H1 (cell line): ENCODE results near the gene MADD. TPM values are rescaled to one million over a fixed set of nuclear protein-coding genes. Genes with fewer than 3 reads are reported as not detected.

Source experiments
- CTCF ChIA-PET: fragments of 300-600 bp; sonication (Branson Sonifier 250); formaldehyde crosslinking; loops from one replicate; lab custom pipeline; 2021; ENCODE audit not compliant: partially characterized antibody; lab: Charles Lee
- POLR2A ChIA-PET: fragments of 300-600 bp; sonication (Branson Sonifier 250); formaldehyde crosslinking; loops from one replicate; lab custom pipeline; 2021; ENCODE audit warnings: inconsistent platforms; ENCODE audit not compliant: partially characterized antibody; lab: Charles Lee
- DNase-seq, 2 experiments: peaks; one replicate each; pipeline versions ENCODE4 v3.0.0 to v3.0.0-alpha.2; 2010 to 2022; ENCODE audit warnings: low spot score in 2 of 2, low read depth in 1 of 2, mixed read lengths in 1 of 2
- FAIRE-seq: peaks from 2 replicates; lab custom pipeline; 2011; peaks lifted over from hg19 to GRCh38; lab: Jason Lieb, UNC
- H2AFZ ChIP-seq: 2 replicates; pipeline ENCODE4 v1.8.1; 2012; ENCODE audit warnings: low read length, inconsistent platforms
- H2AK5ac ChIP-seq: 2 replicates; pipeline ENCODE4 v1.6.1; 2013; ENCODE audit warnings: low read depth, low read length
- H2BK120ac ChIP-seq: replicated peaks from 2 replicates; pipeline ENCODE3; 2013; ENCODE audit warnings: low read depth, low read length, inconsistent platforms
- H2BK12ac ChIP-seq: 2 replicates; pipeline ENCODE4 v1.6.1; 2013; ENCODE audit warnings: low read depth, low read length
- H2BK15ac ChIP-seq: 2 replicates; pipeline ENCODE4 v1.6.1; 2013; ENCODE audit warnings: low read length
- H2BK20ac ChIP-seq: 2 replicates; pipeline ENCODE4 v1.6.1; 2013; ENCODE audit warnings: low read length
- H2BK5ac ChIP-seq: 2 replicates; pipeline ENCODE4 v1.6.1; 2013; ENCODE audit warnings: low read depth, low read length
- H3K14ac ChIP-seq: 2 replicates; pipeline ENCODE4 v1.6.1; 2013; ENCODE audit warnings: inconsistent platforms; ENCODE audit not compliant: insufficient read length
- H3K18ac ChIP-seq: 2 replicates; pipeline ENCODE4 v1.6.1; 2013; ENCODE audit warnings: low read length; ENCODE audit errors: extremely low read depth
- H3K23ac ChIP-seq: 2 replicates; pipeline ENCODE4 v1.6.1; 2013; ENCODE audit warnings: inconsistent platforms; ENCODE audit not compliant: insufficient read length
- H3K23me2 ChIP-seq: 2 replicates; pipeline ENCODE4 v1.6.1; 2013; ENCODE audit warnings: low read depth, low read length
- H3K27ac ChIP-seq: 2 replicates; pipeline ENCODE4 v1.6.1; 2011; ENCODE audit warnings: low read depth, low read length, inconsistent platforms
- H3K27me3 ChIP-seq, 4 experiments: replicated peaks in 1 of 4; 1 replicate in 1 of 4; 2 replicates in 3 of 4; pipeline versions ENCODE4 v1.6.1 to v1.8.1; 2011 to 2013; ENCODE audit warnings: low read length in 3 of 4, mild to moderate bottlenecking in 3 of 4, inconsistent platforms in 2 of 4, mixed read lengths in 2 of 4, moderate library complexity in 1 of 4; ENCODE audit not compliant: control insufficient read depth in 3 of 4, insufficient read depth in 3 of 4; ENCODE audit errors: extremely low read depth in 1 of 4
- H3K36me3 ChIP-seq, 4 experiments: 2 replicates each; pipeline versions ENCODE4 v1.6.1 to v1.8.1; 2011 to 2013; ENCODE audit warnings: mild to moderate bottlenecking in 4 of 4, low read length in 3 of 4, moderate library complexity in 2 of 4, control low read depth in 1 of 4, inconsistent platforms in 1 of 4; ENCODE audit not compliant: insufficient read depth in 4 of 4, control insufficient read depth in 2 of 4
- H3K4ac ChIP-seq: replicated peaks from 2 replicates; pipeline ENCODE3; 2013; ENCODE audit warnings: low read length, low read depth, mixed read lengths, inconsistent platforms; ENCODE audit not compliant: insufficient read length
- H3K4me1 ChIP-seq, 4 experiments: replicated peaks in 1 of 4; 1 replicate in 1 of 4; 2 replicates in 3 of 4; pipeline versions ENCODE4 v1.6.1 to v1.8.1; 2011 to 2013; ENCODE audit warnings: low read length in 3 of 4, inconsistent platforms in 2 of 4, mixed read lengths in 1 of 4; ENCODE audit not compliant: insufficient read depth in 4 of 4, control insufficient read depth in 3 of 4
- H3K4me2 ChIP-seq, 2 experiments: 2 replicates each; pipeline versions ENCODE4 v1.6.1 to v1.8.1; 2011 to 2013; ENCODE audit warnings: low read depth in 2 of 2, low read length in 2 of 2, control low read depth in 1 of 2, inconsistent platforms in 1 of 2, mild to moderate bottlenecking in 1 of 2; ENCODE audit not compliant: insufficient read depth in 1 of 2
- H3K4me3 ChIP-seq, 4 experiments: fragments of 200-600, 300-600 bp in 1 of 4; sonication (generic), shearing (Covaris generic), sonication (Bioruptor Twin) in 1 of 4; 2 replicates each; pipeline versions ENCODE4 v1.5.1 to v1.8.1; 2011 to 2016; ENCODE audit warnings: low read length in 4 of 4, low read depth in 3 of 4, control low read depth in 2 of 4, inconsistent platforms in 2 of 4, mild to moderate bottlenecking in 2 of 4, mixed read lengths in 1 of 4, moderate library complexity in 1 of 4; ENCODE audit not compliant: insufficient read depth in 2 of 4; ENCODE audit errors: extremely low read depth in 1 of 4
- H3K56ac ChIP-seq: replicated peaks from 2 replicates; pipeline ENCODE3; 2013; ENCODE audit warnings: low read depth, mild to moderate bottlenecking, mixed read lengths, low read length, inconsistent platforms; ENCODE audit not compliant: insufficient read length
- H3K79me1 ChIP-seq: 2 replicates; pipeline ENCODE4 v1.6.1; 2013; ENCODE audit warnings: low read depth, low read length, control low read depth
- H3K79me2 ChIP-seq, 2 experiments: 2 replicates each; pipeline versions ENCODE4 v1.6.1 to v1.8.1; 2012 to 2013; ENCODE audit warnings: low read length in 2 of 2, mild to moderate bottlenecking in 2 of 2, inconsistent platforms in 1 of 2; ENCODE audit not compliant: insufficient read depth in 2 of 2, control insufficient read depth in 1 of 2
- H3K9ac ChIP-seq, 4 experiments: replicated peaks in 1 of 4; 1 replicate in 1 of 4; 2 replicates in 3 of 4; pipeline versions ENCODE4 v1.6.1 to v1.8.1; 2011 to 2013; ENCODE audit warnings: low read depth in 3 of 4, low read length in 3 of 4, control low read depth in 2 of 4, mild to moderate bottlenecking in 2 of 4, moderate library complexity in 2 of 4, inconsistent platforms in 1 of 4; ENCODE audit errors: extremely low read depth in 1 of 4
- H3K9me3 ChIP-seq, 2 experiments: 2 replicates each; pipeline versions ENCODE4 v1.6.1 to v1.8.1; 2012 to 2013; ENCODE audit warnings: mild to moderate bottlenecking in 2 of 2, moderate library complexity in 2 of 2, control low read depth in 1 of 2, inconsistent platforms in 1 of 2, low read depth in 1 of 2, low read length in 1 of 2, mixed read lengths in 1 of 2; ENCODE audit not compliant: insufficient read depth in 2 of 2
- H4K20me1 ChIP-seq, 2 experiments: replicated peaks in 1 of 2; 2 replicates each; pipeline versions ENCODE3 to v1.8.1; 2011 to 2013; ENCODE audit warnings: inconsistent platforms in 2 of 2, low read length in 2 of 2, mild to moderate bottlenecking in 1 of 2; ENCODE audit not compliant: insufficient read depth in 2 of 2, control insufficient read depth in 1 of 2
- H4K5ac ChIP-seq: 2 replicates; pipeline ENCODE4 v1.6.1; 2013; ENCODE audit warnings: low read length, low read depth, mixed read lengths, inconsistent platforms; ENCODE audit not compliant: insufficient read length
- H4K8ac ChIP-seq: 2 replicates; pipeline ENCODE4 v1.8.0; 2013; ENCODE audit warnings: mild to moderate bottlenecking, moderate library complexity, low read length, inconsistent platforms; ENCODE audit not compliant: insufficient read depth; ENCODE audit errors: extremely low read depth
- H4K91ac ChIP-seq: replicated peaks from 2 replicates; pipeline ENCODE3; 2013; ENCODE audit warnings: low read length, mixed read lengths, inconsistent platforms; ENCODE audit not compliant: insufficient read length
- BRCA1 ChIP-seq: IDR thresholded peaks from 2 replicates; pipeline ENCODE4 v1.6.1; 2012; ENCODE audit warnings: low read depth, low read length, improper control_type of control experiment
- CBX5 ChIP-seq: fragments of 300-800, 300-1000 bp; sonication (generic); IDR thresholded peaks from 2 replicates; pipeline ENCODE4 v1.7.1; 2016; ENCODE audit warnings: antibody characterized with exemption, low read length, low read depth
- CEBPB ChIP-seq: IDR thresholded peaks from 2 replicates; pipeline ENCODE4 v1.6.1; 2012; ENCODE audit warnings: low read depth, low read length
- CREB1 ChIP-seq: IDR thresholded peaks from 2 replicates; pipeline ENCODE4 v1.6.1; 2012; ENCODE audit warnings: inconsistent platforms
- HDAC2 ChIP-seq, 2 experiments: fragments of 300-600 bp in 1 of 2; sonication (generic) in 1 of 2; IDR thresholded peaks; 2 replicates each; pipeline ENCODE4 v1.6.1; 2011 to 2012; ENCODE audit warnings: low read depth in 2 of 2, low read length in 2 of 2, mild to moderate bottlenecking in 2 of 2, moderate library complexity in 2 of 2, borderline replicate concordance in 1 of 2, inconsistent platforms in 1 of 2
- SAP30 ChIP-seq: fragments of 300-600 bp; sonication (generic); IDR thresholded peaks from 2 replicates; pipeline ENCODE4 v1.7.1; 2012; ENCODE audit warnings: low read length, moderate library complexity, mild to moderate bottlenecking, inconsistent platforms; ENCODE audit not compliant: insufficient read depth, insufficient replicate concordance
- SIRT6 ChIP-seq: IDR thresholded peaks from one replicate; pipeline ENCODE4 v1.7.1; 2012; ENCODE audit warnings: low read length, inconsistent platforms
- TBP ChIP-seq: IDR thresholded peaks from 2 replicates; pipeline ENCODE4 v1.6.1; 2011; ENCODE audit warnings: low read depth, low read length, improper control_type of control experiment
- ZNF274 ChIP-seq: IDR thresholded peaks from 2 replicates; pipeline ENCODE4 v1.7.0; 2012; ENCODE audit warnings: low read length, borderline replicate concordance; ENCODE audit errors: extremely low read depth
- WGBS, 2 experiments: shearing (Covaris generic) in 1 of 2; methylation state at CpG; one replicate each; pipeline versions ENCODE4 v1.1.6 to v1.1.7; 2013 to 2015; ENCODE audit warnings: low lambda C conversion rate in 2 of 2, mixed read lengths in 2 of 2, inconsistent platforms in 1 of 2, low coverage in 1 of 2, missing lambda C conversion rate in 1 of 2; ENCODE audit not compliant: insufficient replicate concordance in 2 of 2, insufficient coverage in 1 of 2, insufficient read length in 1 of 2; ENCODE audit errors: extremely low coverage in 1 of 2, missing lambda C conversion rate in 1 of 2; 5-methylcytosine and 5-hydroxymethylcytosine counted together
- polyA plus RNA-seq, 7 experiments: library from polyadenylated mRNA; depleted of rRNA in 3 of 7; stranded (reverse) in 5 of 7; unstranded in 2 of 7; fragments of >200 nt in 5 of 7; fragments of 200-250 nt in 2 of 7; gene quantifications; 1 replicate in 5 of 7; 2 replicates in 1 of 7; 4 replicates in 1 of 7; pipeline versions ENCODE4 v1.2.1 to v1.2.3, GENCODE V29; 2011 to 2013; ENCODE audit warnings: missing spikeins in 2 of 7, mixed read lengths in 2 of 7
- total RNA-seq: library from RNA; stranded (reverse); fragmentation: NEBNext Ultra II Directional; extraction: Animal tissue kit (Norgen Biotek cat#: 25700); gene quantifications from 2 replicates; pipeline ENCODE4 v1.2.1, GENCODE V29; 2021
- TF ChIP-seq, protein P1 (sequence below): IDR thresholded peaks from 2 replicates; pipeline ENCODE4 v1.6.1; 2011; ENCODE audit warnings: low read depth, mild to moderate bottlenecking, low read length; ENCODE audit not compliant: insufficient read depth

MADD gene
- total and polyA plus RNA-seq, 2 of the 8 experiments (the other 6 are each of a cell fraction or from before 2014, with no cell fraction given) = 32.5 to 45.4 TPM

DNA sequence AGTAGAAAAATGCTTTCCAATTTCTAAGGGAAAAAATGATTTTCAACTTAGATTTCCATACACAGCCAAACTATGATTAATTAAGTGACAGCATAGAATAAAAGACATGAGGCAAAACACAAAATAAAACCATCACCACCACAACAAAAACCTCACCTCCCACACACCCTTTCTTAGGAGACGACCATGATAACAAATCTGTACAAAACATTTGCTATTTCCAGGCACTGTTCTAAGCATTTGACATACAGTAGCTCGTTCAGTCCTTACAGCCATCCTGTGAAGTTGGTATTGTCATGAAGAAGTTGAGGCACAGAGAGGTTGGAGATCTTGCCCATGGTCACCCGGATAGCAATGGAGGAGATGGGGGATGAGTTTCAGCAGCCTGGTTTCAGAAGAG is 99.7 kb downstream of the MADD start:
- Histone ChIP-seq H2BK12ac (no peak overlapping the region), H4K91ac (no peak overlapping the region), H3K4ac (no peak overlapping the region), H3K79me2 (no peaks in the 10 kb centered on the region), H3K18ac (no peak overlapping the region), H2BK15ac (no peak overlapping the region), H2BK5ac (no peak overlapping the region), H3K9me3 (no peaks in the 10 kb centered on the region), H3K14ac (no peak overlapping the region), H2AFZ (no peak overlapping the region), H2BK120ac (no peak overlapping the region), H4K8ac (no peak overlapping the region), H3K36me3 (no peaks in the 10 kb centered on the region), H2BK20ac (no peak overlapping the region), H3K56ac (no peak overlapping the region), H3K23me2 (no peaks in the 10 kb centered on the region; the same call in 1 of the 2 replicates), H4K20me1 (no peaks in the 10 kb centered on the region), H3K23ac (no peak overlapping the region), H3K79me1 (no peaks in the 10 kb centered on the region), H3K4me2 (no peak overlapping the region), H3K4me3 (no peak overlapping the region), H3K27me3 (no peaks in the 10 kb centered on the region), H3K4me1 (no peaks in the 10 kb centered on the region), H3K27ac (no peak overlapping the region), H4K5ac (no peak overlapping the region), H3K9ac (no peak overlapping the region), H2AK5ac (0 out of 2 replicates have a peak overlapping the region, but pooled peaks have one; percentile 48)
- ChIA-PET CTCF (interaction anchor here (1.3 to 1.9 kb wide), 2 partner anchors 15 to 38 kb away, joined by 5 to 7 read pairs; partner anchors contain the start of gene SLC39A13), POLR2A (no interaction called here)
- no peak for TF ChIP-seq SAP30
- no peak for TF ChIP-seq HDAC2 (IDR thresholded peaks at IDR 0.05; ENCODE audit: borderline replicate concordance in 1 of 2, low read depth in 2 of 2, low read length in 2 of 2)
- no peak for TF ChIP-seq CEBPB
- no peak for TF ChIP-seq CBX5
- no peak for TF ChIP-seq CREB1
- no peak for TF ChIP-seq SIRT6
- TF ChIP-seq TBP = no peak
- TF ChIP-seq, protein P1, sequence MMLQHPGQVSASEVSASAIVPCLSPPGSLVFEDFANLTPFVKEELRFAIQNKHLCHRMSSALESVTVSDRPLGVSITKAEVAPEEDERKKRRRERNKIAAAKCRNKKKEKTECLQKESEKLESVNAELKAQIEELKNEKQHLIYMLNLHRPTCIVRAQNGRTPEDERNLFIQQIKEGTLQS = no peak
- TF ChIP-seq ZNF274 = no peak
- TF ChIP-seq BRCA1 = no peak
- 84% methylated on average over 3 of the region's 3 CpGs; no CpG with 5 or more reads in 1 of the 2 experiments for WGBS, 2 experiments
- FAIRE-seq = no peak
- DNase-seq = no peak
